HG03558 (cell line): ENCODE measurements around the gene NME9.

Source experiments
- ATAC-seq: cut with Tn5 transposase; IDR thresholded peaks from one replicate; pipeline ENCODE4 v1.9.1; 2021; ENCODE audit warnings: moderate number of reproducible peaks; ENCODE audit not compliant: unreplicated experiment; ENCODE audit errors: extremely low read depth

NME9 gene

DNA sequence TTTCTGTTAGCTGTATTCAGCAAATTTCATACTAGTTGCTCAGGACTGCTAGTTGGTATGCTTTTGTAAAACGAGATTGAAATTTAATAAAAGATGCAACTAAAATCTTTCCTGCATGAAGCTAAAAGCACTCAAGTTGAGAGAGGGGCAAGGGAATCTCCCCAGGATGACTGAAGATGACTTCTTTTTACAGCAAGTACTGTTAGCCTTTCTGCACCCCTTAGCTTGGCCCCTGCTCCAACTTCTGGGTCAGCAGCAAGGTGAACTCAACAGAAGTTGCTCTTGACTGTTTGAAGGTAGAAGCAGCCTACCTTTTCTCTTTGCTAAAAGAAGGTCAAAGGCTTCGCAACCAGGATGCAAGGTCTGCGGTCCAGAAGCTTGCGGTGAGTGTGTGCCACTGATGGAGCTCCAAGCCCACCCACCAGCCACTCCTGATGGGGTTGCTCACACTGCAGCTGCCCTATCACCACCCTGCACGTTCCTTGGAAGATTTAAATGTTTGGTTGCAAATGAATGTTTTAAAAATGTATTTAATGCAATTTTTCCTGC is 32.5 kb downstream of the NME9 start:
- no peak for ATAC-seq

DNA sequence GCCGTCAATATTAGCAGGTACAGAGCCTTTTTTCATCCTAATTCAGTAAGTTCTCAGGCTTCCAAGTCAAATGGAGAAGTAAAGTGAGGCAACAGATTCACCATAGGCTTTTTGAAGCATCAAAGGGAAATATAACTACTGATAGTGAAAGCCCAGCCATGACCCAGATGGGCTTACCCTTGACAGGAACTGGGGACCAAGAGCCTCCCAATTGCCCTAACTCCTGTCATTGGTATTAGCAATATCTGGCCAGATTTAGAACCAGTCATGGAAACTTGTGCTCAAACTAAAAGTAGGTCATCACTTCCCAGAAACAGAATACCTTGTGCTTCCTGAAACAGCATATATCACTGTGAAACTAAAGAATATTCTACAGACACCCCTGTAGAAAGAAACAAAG is 33.0 kb downstream of the NME9 start:
- ATAC-seq, result no peak

DNA sequence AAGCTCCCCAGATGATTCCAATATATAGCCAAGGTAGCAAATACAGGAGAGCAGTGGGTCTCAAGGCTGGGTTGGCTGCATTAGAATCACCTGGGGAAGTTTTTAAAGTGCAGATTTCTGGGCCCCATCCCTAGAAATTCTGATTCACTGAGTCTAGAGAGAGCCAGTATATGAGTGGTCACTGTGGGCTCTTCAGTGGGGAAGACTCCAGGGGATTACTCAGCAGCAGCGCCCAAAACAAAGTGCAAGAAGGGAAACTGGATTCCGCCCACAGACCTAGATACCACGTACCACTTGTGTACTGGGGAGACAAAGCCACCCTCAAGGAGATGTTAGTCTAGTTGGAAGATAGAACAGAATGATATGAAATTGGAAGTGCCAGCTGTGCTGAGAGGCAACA is 40.0 kb downstream of the NME9 start:
- no peak for ATAC-seq

DNA sequence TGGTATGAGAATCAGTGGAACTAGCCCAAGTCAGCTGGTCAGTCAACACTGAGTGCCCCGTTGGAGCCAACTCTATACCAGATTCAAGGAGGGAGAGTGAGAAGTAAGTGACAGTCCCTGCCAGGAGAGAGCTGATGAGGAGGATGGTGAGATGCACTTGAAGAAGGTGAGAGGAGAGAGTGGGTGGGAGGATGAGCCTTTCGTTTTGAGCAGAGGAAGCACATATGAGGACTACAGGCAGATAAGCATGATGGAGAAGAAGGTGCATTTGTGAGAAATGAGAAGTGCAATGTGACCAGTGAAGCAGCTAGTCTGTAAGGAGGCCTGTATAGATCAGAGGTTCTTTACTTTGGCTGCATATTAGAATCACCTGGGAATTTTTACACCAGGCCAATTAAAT is 40.4 kb downstream of the NME9 start:
- ATAC-seq, result no peak

DNA sequence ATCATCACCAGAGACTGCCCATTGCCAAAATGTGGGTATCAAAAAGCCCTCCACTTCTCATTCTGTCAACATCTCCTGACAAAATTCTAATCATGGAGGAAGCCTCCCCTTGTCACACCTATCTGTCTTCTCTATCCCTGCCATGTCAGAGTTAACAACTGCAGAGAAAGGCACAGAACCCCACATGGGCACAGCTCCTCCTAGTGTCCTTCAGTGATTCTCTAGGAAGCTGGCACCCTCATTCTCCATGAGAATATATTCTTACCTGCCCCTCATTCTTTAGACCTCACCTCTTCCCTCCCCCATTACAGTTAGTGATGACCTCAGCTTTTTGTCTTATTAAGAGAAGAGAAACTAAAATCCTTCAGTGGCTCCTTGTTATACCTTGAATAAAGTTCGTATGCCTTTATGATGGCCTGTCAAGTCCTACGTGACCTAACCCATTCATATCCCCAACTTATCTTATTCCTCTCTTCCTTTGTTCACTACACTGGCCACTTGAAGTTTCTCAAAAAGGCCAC is 44.6 kb downstream of the NME9 start:
- no peak for ATAC-seq

DNA sequence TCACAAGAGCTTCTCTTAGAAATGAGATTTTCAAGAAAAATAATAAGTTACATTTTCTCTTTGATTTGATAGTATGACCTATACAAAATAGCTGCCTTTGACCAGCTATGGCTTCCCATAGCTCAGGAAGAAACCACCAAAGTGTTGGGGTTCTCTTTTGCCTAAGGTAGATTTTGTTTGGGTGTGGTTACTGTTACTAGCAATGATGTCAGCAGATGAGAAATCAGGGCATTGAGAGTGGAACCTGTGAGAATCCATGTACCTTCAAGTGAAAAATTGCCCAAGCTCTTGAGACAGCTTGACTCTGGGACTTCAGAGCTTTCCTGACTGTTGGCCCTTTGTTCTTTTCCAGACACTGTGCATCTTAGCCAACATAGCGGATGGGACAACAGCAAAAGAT is 45.6 kb downstream of the NME9 start:
- ATAC-seq, result no peak

DNA sequence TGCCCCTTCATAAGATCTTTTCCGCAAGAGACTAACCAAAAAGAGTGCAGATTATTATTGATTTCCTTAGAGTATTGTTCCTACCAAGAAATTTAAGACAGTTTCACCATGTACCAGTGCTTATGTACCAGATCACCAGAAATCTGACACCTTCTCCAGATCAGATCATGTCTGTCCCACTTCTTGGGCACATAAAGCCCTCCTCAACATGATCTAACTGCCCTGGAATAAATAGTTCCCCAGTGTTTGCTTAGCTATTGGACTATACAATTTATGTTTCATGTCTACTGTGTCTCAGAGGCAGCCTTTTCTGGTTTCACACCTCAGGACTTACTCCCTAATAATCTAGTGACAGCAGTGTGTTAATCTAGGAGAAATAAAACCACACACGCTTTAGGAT is 46.8 kb downstream of the NME9 start:
- no peak for ATAC-seq

DNA sequence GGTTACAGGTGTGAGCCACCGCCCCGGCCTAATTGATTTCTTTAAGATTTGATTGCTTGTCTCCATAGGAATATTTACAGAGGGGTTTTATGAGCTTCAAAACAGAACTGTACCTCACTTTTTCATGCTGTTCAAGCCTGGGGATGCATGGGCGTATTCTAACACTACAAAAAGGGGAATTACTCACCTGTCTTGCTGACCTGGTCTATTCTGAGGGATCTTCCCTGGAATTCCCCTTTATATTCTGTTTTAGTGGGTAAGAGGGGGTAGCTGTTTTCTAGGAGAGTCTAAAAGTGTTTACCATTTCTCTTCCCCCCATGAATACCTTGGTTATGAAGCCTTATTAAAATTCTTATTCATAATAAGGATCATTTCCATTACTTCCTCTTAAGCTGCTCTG is 48.1 kb downstream of the NME9 start:
- ATAC-seq, result no peak

DNA sequence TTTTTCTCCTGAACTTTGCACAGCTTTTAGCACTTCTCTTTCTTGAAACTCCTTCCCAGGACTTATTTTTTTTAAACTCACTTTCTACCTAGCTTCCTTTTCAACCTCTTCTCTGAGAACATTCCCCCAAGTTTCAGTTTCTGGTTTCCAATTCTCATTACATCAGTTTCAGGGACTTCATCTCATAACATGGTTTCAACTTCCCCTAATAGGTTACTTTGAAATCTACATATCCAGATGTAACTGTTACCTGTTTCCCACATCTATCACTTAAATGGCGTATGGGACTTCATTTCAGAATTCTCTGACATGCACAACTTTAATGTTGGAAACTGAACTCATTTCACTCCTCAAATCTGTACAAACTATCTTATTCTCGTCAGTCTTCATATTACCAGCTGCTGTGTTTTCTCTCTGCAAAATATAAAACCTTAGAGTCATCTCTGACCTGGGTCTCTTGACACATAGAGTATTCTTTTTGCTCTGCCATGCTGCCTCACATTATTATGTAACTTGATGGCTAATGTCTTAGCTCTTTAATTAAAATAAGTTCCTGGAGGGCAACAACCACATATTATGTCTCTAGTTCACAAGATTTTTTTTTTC is 58.4 kb downstream of the NME9 start:
- ATAC-seq, result no peak

DNA sequence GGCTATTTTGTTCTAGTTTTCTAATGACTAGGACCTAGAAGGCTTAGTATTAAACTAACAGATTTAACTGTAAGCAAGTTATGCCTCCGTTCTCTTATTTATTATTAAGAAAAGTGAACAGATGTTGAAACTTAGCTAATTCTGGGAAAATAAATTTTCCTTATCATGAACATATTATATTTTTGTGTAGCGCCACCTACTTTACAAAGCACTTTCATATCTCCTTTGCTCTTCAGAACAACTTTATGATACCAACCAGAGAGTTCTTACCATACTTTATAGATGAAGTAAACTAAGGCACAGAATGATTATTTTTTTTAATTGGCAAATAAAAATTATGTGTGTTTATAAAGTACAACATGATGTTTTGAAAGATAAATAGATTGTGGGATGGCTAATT is 59.4 kb downstream of the NME9 start:
- no peak for ATAC-seq

DNA sequence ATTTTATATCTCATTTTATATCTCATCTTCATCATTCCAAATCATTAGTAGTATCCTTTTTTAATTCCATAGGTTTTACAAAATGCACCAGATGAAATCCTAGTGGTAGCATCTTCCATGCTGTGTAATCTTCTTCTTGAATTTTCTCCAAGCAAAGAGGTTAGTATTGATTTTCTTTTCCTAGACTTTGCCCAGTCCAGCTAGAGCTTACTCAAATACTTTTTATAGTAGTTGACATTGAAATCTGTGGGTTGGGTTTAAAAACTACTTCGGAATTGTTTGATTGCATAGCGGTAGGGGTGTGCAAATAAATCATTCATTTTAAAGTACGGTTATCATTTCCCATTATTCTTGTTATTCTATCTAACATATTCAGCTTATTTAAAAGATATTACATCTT is 62.6 kb downstream of the NME9 start:
- ATAC-seq, result no peak

DNA sequence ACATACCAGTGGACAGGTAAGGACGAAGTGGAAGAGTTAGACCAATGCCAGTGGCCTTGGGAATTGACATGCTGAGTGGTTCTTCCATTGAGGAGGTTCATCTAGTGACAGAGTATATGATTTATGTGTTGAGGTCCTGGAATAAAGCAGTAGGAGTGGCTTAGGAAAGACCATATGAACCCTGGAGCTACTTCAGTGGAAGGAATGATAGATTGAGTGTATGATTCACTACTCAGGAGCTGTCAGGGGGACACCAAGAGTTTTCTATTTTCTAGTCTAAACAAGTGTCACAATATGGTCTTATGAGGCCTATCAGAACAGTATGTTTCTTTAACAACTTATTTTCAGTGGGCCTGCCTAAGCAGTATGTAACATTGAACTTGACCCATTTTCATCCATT is 63.9 kb downstream of the NME9 start:
- no peak for ATAC-seq

DNA sequence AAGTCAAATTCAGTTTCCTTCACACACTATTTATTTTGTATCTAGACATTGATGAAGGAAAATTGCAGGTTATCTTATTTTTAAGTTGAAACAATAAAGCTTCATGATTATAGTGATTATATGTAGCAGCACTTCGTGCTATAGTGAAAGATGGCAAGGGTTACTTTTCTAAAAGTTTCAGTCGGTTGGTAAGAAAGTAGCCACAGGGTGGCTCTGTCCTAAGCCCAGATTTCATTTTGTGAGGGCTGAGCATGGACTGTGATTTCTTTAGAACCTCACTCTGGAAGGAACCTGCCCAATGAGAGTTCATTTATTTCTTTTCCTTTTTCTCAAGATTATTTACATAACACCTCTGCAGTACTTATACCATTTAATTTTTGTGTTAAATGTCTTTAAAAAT is 66.5 kb downstream of the NME9 start:
- no peak for ATAC-seq

DNA sequence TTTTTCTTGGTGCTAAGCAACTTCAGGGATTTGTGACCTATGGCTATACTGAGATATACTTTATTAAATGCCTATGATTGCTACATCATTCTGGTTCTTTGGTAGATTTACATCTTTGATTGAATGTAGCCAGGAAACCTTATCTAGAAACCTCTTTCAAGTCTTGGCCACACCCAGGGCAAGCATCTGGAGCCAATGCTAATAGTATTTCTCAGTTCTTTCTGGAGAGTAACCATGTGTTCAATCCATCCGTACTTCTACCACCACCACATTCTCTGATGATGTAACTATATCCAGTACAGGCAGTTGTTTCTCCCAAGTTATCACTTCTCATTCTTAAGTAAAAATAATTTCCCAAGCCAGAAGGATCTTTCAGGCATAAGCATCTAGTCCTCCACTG is 69.0 kb downstream of the NME9 start:
- no peak for ATAC-seq

DNA sequence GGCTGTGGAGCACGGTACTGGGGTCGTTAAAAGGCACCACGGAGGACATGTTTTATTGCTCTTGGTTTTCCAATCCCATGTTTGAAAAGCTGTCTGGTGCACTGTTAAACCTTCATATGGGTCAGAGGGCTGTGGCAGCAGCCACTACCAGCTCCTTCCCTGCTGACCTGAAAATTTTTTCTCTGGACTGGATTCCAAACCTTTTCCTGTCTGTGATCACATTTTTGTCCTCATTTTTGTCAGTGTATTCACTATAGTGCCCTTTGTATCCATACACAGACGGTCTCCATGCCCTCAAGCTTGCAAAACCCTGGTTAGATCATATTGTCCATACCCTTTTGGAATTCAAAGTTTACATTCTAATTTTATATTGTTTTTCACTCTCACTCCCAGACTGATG is 70.5 kb downstream of the NME9 start:
- ATAC-seq, result no peak

DNA sequence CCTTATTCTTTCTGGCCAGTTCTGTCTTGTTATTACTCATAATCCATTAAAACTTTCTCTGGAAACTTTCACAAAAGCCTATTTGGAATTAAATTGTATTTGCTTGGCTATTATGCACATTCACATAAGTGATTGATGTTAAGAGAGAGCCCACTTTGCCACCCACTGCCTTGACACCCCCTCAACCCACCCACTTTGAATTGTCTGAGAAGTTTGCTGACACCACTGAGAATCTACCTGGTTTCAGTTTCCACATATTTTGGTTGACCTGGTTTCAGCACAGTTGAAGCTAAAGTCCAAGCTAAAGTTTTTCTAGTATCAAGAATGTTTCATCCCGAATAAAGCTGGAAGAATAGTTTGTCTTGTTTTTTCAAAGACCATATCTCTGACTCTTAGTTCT is 71.7 kb downstream of the NME9 start:
- ATAC-seq, result no peak

DNA sequence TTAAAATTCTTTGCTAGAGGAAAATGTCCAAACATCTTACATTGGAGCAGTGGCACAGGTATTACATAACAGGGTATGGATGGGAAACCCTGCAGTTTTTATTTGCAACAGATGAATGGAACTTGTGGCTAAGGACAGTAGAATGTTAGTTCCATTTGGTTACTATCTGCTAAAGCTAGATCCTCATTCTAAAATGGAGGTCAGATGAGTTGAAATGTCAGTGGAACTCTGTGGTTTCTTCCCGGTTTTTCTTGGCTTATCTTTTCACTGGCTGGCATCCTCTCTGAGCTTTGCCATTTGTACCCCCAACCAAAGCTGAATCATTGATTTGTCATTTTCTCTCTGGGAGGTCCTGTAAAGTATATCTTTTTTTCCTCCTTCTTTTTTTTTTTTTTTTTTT is 73.6 kb downstream of the NME9 start:
- ATAC-seq, result no peak

DNA sequence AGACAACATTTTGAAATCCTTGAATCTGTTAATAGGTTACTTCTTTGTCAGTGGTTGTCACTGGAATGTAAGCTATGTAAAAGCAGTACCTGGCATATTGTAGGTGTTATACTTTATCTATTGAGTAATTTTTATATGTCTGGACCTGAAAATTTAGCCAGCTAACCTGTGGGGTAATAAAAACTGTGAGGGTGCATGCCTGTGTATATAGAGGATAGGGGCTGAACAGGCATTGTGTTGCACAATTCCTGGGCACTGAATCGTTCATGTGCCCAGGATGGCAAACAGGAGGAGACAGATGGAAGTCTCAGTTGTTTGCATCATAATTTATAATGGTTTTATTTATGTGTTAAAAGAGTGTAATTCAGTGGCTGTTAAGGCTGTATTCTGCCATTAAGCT is 75.4 kb downstream of the NME9 start:
- ATAC-seq, result no peak

DNA sequence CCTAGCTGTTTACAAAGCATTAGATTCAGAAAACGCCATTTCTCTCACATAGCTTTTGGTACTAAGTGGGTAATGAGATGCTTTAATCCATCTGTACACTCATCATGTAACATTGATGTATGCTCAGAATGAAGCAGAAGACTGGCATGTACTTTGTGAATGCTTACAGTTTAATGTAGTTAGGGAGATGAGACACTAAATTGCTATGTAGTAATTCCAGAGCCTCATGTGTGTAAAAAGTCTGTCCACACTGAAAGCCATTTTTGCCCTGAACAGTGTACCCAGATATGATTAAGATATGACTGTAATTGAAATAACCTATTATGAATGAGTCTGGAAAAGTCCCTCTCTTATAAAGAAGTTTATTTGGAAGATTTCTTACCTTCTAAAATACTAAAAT is 76.0 kb downstream of the NME9 start:
- no peak for ATAC-seq
